ENCODE results near the gene CYTH4. TPM values are rescaled to one million over a fixed set of nuclear protein-coding genes. Genes with fewer than 3 reads are reported as not detected.

Gene CYTH4
- total RNA-seq, 4 donors from 2014 or later: 13.2 to 40.3 (median 22.1) TPM

GRCh38 chr22:37310815-37311595, 28.7 kb downstream of the CYTH4 start:
- TF ChIP-seq, protein P1, sequence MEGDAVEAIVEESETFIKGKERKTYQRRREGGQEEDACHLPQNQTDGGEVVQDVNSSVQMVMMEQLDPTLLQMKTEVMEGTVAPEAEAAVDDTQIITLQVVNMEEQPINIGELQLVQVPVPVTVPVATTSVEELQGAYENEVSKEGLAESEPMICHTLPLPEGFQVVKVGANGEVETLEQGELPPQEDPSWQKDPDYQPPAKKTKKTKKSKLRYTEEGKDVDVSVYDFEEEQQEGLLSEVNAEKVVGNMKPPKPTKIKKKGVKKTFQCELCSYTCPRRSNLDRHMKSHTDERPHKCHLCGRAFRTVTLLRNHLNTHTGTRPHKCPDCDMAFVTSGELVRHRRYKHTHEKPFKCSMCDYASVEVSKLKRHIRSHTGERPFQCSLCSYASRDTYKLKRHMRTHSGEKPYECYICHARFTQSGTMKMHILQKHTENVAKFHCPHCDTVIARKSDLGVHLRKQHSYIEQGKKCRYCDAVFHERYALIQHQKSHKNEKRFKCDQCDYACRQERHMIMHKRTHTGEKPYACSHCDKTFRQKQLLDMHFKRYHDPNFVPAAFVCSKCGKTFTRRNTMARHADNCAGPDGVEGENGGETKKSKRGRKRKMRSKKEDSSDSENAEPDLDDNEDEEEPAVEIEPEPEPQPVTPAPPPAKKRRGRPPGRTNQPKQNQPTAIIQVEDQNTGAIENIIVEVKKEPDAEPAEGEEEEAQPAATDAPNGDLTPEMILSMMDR (IDR thresholded peaks at IDR 0.05; ENCODE audit: low read depth): no peak

DNA sequence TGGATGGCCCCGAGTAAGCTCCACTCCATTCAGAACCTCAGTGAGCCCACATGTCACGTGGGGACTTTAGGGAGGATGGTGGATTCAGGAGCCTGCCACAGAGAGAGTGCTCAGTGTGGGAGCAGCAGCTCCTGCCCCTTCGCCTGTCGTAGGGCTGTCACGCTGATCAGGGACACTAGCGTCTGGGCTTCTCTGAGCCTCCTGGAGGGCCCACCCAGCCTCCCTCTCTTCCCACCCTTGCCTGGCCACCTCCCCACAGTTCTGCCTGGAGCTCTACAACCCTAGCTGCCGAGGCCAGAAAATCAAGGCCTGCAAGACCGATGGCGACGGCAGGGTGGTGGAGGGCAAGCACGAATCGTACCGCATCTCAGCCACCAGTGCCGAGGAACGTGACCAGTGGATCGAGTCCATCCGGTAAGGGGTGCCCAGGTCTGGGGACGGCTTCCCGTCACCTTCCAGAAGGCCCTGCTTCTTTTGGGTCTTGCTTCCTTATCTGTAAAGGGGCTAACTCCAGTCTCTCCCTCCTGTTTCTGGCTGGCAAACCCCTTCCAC, 29.5 kb downstream of the CYTH4 start:
- TF ChIP-seq, protein P1 (IDR thresholded peaks at IDR 0.05; ENCODE audit: low read depth): no peak

GRCh38 chr22:37312549-37313183, 30.4 kb downstream of the CYTH4 start:
- TF ChIP-seq, protein P1 (IDR thresholded peaks at IDR 0.05; ENCODE audit: low read depth): no peak

- TF ChIP-seq, protein P1 (IDR thresholded peaks at IDR 0.05; ENCODE audit: low read depth): no peak
These were observed 31.3 kb downstream of the CYTH4 start for GRCh38 chr22:37313376-37314314.

DNA sequence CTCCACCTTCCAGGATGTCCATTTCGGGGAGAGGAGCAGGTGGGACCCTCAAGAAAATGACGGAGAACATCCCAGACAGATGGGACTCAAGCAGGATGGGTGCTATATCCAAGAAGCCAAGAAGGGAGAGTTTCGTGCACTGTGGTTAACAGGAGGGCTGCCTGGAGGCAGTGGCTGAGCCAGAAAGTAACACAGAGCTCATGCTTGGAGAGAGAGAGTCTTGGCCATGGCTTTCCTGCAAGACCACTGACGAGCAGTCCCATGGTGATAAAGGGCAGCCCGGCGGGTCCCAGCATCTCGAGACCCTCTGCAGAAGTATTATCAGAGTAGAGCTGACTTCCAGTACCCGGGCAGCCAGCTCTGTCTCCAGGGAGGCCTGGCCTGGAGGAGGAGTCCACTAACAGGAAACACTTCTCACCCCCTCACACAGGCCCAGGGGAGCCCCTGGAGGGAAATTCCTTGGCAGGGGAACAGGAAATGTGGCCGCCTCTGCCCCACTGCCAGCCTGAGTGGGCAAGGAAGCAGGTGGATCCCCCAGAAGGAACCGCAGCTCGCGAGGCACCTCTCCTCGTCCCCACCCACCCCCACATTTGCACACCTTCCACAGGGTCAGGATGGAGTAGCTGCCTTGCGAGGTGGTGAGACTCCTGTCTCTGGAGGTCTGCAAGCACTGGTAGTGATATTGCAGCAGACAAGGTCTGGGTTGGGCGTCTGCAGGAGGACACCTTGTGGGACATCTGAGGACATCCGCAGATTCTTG, 32.2 kb downstream of the CYTH4 start:
- TF ChIP-seq, protein P1 (IDR thresholded peaks at IDR 0.05; ENCODE audit: low read depth): no peak

DNA sequence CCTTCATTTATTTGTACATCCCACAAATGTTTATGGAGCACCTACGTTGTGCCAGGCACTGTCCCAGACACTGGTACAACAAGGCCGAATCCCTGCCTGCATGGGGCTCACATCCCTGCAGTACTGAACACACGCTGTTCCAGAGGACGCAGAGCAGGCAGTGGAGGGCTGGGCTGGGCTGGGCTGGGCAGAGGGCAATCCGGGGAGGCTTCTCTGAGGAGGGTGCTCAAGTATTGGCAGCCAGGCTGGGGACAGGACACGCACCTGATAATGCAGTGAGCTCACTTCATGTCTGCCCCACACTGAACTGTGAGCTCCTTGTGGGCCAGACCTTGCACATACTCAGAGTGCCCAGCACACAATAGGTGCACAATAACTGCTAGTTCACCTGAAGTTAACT, 34.1 kb downstream of the CYTH4 start:
- TF ChIP-seq, protein P1 (IDR thresholded peaks at IDR 0.05; ENCODE audit: low read depth): no peak

All from subcutaneous adipose tissue (tissue), 4 donors.